ENCODE measurements around the gene VEPH1. TPM values are rescaled to one million over a fixed set of nuclear protein-coding genes. Genes with fewer than 3 reads are reported as not detected.

The VEPH1 gene
- polyA plus RNA-seq, 1 experiment: 17.9 TPM

GRCh38 chr3:157530637-157531300, 27.6 kb upstream of the VEPH1 start:
- ChIA-PET POLR2A (no interaction called here), CTCF (interaction anchor here (1.2 to 5.1 kb wide), 11 partner anchors 10 to 903 kb away, joined by 3 to 87 read pairs (median 5); no protein-coding TSS in a partner anchor)
- no peak for TF ChIP-seq CTCF (IDR thresholded peaks at IDR 0.05; ENCODE audit: insufficient read depth, low read depth, low read length)
- Histone ChIP-seq H3K36me3 (ENCODE audit: control insufficient read depth, insufficient read depth, low read length) (no peaks in the 10 kb centered on the region), H3K4me3 (ENCODE audit: low read depth, low read length) (no peak overlapping the region), H3K27me3 (ENCODE audit: control insufficient read depth, insufficient read depth, low read length) (no peaks in the 10 kb centered on the region)
- no peak for DNase-seq (ENCODE audit: low read depth)

GRCh38 chr3:157529751-157530150, 26.5 kb upstream of the VEPH1 start:
- H3K27me3 ChIP-seq (ENCODE audit: control insufficient read depth, insufficient read depth, low read length): no peaks in the 10 kb centered on the region
- no peak for DNase-seq (ENCODE audit: low read depth)
- POLR2A ChIA-PET: no interaction called here
- no peak for TF ChIP-seq CTCF (IDR thresholded peaks at IDR 0.05; ENCODE audit: insufficient read depth, low read depth, low read length)
- CTCF ChIA-PET: interaction anchor here (0.6 to 1.5 kb wide), 4 partner anchors 43 to 383 kb away, joined by 3 to 6 read pairs (median 3); no protein-coding TSS in a partner anchor
- H3K36me3 ChIP-seq (ENCODE audit: control insufficient read depth, insufficient read depth, low read length): no peaks in the 10 kb centered on the region
- H3K4me3 ChIP-seq (ENCODE audit: low read depth, low read length): no peak overlapping the region

GRCh38 chr3:157529085-157529484, 25.9 kb upstream of the VEPH1 start:
- no peaks in the 10 kb centered on the region for H3K36me3 ChIP-seq (ENCODE audit: control insufficient read depth, insufficient read depth, low read length)
- POLR2A ChIA-PET: interaction anchor here (0.6 kb wide), 1 partner anchor 31 kb away, joined by 4 read pairs; no protein-coding TSS in a partner anchor
- no peak overlapping the region for H3K4me3 ChIP-seq (ENCODE audit: low read depth, low read length)
- no peak for TF ChIP-seq CTCF (IDR thresholded peaks at IDR 0.05; ENCODE audit: insufficient read depth, low read depth, low read length)
- H3K27me3 ChIP-seq (ENCODE audit: control insufficient read depth, insufficient read depth, low read length): no peaks in the 10 kb centered on the region
- no peak for DNase-seq (ENCODE audit: low read depth)
- CTCF ChIA-PET: interaction anchor here (1.5 kb wide), 1 partner anchor 44 kb away, joined by 6 read pairs; no protein-coding TSS in a partner anchor

GRCh38 chr3:157527131-157527881, 24.1 kb upstream of the VEPH1 start:
- Histone ChIP-seq H3K36me3 (ENCODE audit: control insufficient read depth, insufficient read depth, low read length) (no peaks in the 10 kb centered on the region), H3K27me3 (ENCODE audit: control insufficient read depth, insufficient read depth, low read length) (no peaks in the 10 kb centered on the region), H3K4me3 (ENCODE audit: low read depth, low read length) (no peak overlapping the region)
- POLR2A ChIA-PET: interaction anchor here (1.5 kb wide), 1 partner anchor 16 kb away, joined by 3 read pairs; no protein-coding TSS in a partner anchor
- CTCF ChIA-PET: interaction anchor here (1.1 to 2.6 kb wide), 5 partner anchors 10 to 908 kb away, joined by 4 to 6 read pairs (median 4); no protein-coding TSS in a partner anchor
- no peak for TF ChIP-seq CTCF (IDR thresholded peaks at IDR 0.05; ENCODE audit: insufficient read depth, low read depth, low read length)
- no peak for DNase-seq (ENCODE audit: low read depth)

DNA sequence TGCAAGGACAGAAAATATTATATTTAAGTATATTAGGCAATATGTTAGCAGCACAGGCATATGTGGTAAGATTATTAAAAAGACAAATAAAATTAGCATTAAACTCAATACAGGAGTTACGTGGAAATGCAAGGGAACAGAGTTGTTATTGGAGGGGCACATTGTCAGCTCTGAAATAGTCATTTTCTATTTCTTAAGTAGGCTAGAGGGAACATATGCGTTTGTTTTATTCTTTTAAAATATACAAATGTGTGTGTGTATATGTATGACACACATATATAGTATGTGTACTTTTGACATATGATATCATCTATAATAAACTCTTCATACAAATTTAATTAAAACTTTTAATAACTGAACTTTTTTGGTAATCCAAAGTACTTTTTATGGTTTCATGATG, 22.8 kb upstream of the VEPH1 start:
- no peak for TF ChIP-seq CTCF (IDR thresholded peaks at IDR 0.05; ENCODE audit: insufficient read depth, low read depth, low read length)
- ChIA-PET POLR2A (no interaction called here), CTCF (interaction anchor here (1.0 to 2.6 kb wide), 2 partner anchors 19 to 47 kb away, joined by 3 to 6 read pairs; no protein-coding TSS in a partner anchor)
- Histone ChIP-seq H3K27me3 (ENCODE audit: control insufficient read depth, insufficient read depth, low read length) (no peaks in the 10 kb centered on the region), H3K4me3 (ENCODE audit: low read depth, low read length) (no peak overlapping the region), H3K36me3 (ENCODE audit: control insufficient read depth, insufficient read depth, low read length) (no peaks in the 10 kb centered on the region)
- DNase-seq (ENCODE audit: low read depth): no peak
